Hepatic stellate cell (primary cell): ENCODE measurements around the gene TMTC4.

Experiments used
- DNase-seq: peaks from one replicate; pipeline ENCODE4 v3.0.0; 2011; ENCODE audit warnings: low spot score

The TMTC4 gene

DNA sequence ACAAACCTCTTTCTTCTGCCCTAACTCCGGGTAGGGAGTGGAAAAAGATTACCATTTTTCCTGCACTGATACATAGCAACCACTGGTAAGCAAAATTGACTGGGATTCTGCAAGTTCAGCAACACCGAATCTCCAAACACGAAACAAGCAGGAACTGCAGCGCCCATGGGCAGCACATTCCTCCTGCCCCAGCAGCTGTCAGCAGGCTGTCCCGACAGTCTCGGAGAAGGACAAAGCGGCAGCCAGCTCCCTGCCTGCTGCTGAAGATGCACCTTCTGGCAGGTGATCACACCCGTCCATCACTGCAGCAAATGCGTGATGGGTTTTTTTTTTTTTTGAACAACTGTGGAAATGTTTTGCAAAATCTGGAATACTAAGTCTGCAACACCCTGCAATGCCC, 6.7 kb downstream of the TMTC4 start:
- DNase-seq, result no peak

DNA sequence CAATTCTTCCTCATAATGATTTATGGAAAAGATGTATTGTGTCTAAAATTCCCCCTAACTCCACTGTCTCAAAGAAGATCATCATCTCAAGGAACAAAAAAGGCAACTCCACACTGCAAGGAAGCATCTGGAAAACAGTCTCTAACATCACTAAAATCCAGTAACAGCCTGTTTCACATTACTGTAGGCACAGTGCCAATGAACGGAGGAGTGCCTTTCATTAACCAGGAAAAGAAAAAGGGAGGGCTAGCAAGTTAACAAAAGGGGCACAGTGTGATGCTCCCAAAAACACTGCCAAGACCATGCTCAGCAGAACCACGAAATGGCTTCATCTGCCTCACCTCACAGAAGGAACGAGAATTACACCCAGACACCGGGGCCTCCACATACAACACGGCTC, 8.5 kb downstream of the TMTC4 start:
- no peak for DNase-seq

DNA sequence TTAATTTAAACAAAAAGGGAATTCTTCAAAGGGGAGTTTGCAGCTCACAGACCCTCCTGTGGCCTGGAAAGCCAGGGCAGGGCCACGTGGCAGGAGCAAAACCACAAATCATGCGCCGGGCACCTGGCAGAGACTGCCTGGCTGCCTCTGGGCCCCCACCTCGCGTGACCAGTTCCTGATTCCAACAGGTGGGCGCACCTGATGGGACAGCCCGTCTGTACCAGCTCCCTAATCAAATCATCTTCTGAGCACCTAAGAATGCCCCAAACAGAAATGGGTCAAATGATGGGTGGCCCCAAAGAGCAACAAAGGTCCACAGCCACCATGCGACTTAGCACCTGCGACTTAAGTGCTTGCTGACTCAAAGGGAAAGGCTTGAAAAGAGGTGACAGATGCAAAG, 9.2 kb downstream of the TMTC4 start:
- no peak for DNase-seq

DNA sequence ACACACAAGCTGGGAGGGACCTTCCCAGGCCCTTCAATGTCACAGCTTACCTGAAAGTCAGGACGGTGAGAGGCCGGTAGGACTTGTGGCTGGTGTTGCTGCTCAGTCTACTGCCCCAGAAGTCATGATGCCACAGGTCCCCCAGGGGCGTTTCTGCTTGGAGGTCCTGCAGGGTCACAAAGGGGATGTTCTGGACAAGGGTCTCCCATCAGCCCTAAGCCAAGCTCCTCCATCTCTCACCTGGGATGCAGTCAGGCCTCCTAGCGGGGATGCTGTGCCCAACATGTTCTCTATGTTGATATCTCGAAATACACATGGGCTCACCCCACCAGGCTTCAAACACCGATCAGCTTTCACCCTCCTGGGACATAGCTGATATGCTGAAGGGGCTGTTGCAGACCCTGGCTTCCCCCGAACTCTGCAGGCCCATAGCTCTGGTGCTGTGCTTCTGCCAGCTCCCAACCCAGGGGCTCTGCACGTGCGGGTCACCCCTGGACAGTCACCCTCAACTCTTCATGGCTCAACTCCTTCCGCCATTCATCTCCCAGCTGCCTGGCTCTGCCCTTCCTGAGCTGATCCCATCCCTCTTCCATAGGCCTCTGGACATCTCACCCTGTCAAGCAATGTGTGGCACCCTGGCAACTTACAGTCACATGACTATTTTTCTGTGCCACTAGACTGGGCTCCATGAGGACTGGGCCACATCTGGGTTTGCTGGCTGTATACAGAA, 10.3 kb downstream of the TMTC4 start:
- DNase-seq, result no peak

DNA sequence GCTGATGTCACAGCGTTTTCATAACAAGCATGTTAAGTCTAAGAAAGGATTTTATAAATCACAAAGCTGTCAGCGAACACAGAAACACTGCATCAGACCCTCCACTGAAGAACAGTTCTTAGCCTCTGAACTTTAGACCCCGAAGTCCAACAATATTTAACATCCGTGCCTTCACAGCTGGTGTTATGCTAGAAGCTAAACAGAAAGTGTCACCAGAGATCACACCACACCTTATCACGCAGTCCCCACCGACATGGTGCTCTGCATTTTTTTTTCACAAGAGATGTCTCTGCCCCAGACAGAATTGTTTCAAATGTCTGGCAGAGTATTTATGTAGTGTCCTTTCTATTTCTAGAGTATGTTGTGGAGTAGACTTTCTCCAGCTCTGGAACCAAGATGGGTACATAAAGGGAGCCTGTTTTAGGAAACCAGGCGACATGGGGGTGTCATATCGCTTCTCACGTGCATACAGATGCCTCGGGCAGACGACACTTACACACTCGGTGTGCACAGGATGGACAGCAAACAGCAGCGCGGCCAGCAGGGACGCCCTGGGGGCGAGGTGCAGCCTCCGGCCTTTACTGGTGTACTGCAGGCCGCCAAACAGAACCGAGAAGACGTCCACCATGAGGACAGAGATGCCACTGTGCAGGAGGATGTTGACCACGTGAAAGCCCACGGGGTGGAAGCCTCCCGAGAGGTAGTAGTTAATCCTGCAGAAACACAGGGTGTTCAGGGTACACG, 12.0 kb downstream of the TMTC4 start:
- no peak for DNase-seq

DNA sequence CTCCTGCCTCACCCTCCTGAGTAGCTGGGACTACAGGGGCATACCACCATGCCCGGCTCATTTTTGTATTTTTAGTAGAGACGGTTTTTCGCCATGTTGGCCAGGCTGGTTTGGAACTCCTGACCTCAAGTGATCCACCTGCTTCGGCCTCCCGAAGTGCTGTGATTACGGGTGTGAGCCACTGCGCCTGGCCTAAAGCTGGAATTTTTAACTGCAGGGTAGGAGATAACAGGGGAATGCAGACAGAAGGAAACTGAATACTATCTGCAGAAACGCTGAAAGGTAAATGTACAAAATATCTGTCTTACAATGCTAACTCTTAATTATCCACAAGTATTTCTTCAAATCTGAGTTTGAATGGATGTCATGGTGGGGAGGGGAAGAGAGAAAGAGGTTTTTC, 13.8 kb downstream of the TMTC4 start:
- DNase-seq, result no peak

DNA sequence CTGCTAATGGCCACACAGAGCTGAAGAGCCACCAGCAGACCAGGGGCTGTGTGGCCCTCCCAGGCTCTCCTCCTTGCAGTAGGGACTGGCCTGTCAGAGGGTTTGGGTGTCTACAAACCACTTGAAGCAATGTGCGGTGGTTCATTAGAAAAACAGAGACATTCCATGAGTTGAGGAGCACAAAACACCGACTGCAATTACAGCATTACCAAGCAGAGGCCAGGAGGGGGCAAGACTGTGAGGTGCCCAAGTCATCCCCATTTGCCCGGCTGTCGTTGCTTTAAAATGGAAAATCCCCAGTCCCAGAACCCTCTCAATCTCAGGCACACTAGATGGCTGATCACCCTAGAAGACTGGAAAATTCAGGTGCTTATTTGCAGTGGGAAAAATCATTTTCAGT, 15.0 kb downstream of the TMTC4 start:
- DNase-seq, result no peak

DNA sequence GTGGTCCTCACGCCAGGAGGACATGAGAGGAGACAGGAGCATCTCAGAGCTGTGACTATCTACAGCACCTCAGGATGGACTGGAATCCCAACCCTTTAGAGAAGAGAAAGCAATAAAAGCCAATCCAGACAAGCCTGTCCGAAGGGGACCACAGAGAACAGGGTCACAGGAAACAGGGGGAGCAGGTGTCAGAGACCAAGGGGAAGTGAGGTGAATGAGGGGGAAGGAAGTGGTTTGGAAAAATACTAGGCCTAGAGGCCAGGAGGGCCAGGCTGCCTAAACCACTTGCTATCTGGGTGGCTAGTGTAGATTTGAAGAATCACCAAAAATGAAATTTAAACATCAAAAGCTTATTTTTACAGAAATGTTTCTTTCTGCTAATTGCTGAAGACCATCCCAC, 16.2 kb downstream of the TMTC4 start:
- no peak for DNase-seq

DNA sequence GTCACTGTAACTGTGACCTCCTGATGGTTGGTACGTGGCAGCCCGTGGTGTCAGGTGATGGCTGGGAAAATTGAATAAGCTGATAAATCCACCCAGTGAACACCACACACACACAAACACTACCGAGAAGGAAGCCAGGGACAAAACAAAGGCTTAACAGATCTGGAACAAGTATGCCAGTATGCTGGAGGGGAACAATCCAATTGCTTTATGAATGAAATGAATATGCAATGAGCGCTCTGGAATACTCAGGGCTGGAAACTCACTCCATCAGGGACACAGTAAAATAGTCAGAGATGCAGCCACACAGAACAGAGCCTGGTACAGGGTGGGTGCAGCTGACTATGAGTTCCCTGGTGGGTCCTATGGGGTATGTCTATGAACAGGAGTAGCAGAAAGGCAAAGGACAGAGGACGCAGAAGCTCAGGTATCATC, 16.7 kb downstream of the TMTC4 start:
- DNase-seq, result no peak

DNA sequence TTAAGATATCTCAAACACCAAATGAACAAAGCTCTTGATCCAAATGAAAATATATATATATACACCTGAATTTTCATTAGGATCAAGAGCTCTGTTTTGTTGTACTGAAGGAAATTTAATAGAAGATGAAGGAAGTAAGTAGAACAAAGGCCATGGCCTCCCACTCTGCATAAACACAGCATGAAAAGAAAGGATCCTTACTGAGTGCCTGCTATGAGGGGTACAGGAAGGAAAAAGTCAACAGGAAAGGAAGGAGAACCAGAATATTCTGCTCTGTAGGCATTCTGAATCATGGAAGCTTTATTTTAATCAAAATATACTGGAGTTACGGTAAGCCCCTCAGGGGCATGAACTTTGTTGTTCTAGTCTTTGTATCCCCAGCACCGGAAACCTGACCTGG, 22.1 kb downstream of the TMTC4 start:
- no peak for DNase-seq

DNA sequence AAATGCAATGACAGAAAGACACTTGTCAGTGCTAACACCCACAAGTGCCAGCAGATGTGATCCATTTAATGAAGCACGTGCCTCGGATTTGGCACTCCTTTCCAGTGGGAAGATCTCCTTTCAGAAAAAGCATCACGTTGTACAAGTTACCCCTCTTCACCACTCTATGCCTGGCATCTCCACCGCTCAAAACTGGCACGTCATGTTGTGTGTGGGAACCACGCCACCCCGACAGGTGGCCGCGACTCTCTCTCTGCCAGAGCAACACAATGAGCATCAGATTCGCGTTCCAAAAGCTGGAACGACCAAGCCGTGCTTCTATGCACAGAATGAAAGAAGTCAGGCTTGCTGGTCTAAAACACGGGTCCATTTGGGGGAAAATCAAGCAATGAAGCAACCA, 24.3 kb downstream of the TMTC4 start:
- no peak for DNase-seq

DNA sequence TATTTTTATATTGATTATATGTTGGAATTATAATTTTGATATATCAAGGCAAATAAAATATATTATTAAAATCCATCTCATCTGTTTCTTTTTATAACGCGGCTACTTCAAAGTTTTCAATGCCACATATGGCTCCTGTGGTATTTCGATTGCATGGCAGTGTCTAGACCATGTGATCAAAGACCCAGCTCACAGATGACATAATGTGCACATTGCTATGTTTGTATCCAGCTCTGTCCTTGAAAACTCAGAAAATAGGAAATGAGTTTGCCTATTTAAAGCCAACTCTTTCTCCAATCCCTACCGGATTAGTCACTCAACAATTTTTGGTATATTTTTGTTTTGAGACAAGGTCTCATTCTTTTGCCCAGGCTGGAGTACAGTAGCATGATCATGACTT, 26.2 kb downstream of the TMTC4 start:
- no peak for DNase-seq

DNA sequence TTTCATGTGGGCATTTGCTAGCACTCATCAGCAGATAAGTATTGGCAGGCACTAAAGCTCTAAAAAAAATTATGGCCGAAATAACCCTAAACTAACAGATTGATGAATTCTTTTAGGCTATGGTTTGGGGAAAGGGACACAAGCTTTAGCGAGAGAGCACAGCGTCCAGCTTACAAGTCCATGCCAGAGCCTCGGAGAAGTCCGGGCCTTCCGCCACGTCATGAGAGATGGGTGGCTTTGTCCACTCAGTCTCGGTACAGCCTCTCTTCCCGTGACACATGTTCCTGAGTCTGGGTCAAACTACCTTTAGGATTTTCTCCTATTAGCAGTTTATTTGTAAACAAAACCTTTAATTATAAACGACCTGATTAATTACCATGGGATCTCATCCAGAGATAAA, 27.7 kb downstream of the TMTC4 start:
- no peak for DNase-seq

DNA sequence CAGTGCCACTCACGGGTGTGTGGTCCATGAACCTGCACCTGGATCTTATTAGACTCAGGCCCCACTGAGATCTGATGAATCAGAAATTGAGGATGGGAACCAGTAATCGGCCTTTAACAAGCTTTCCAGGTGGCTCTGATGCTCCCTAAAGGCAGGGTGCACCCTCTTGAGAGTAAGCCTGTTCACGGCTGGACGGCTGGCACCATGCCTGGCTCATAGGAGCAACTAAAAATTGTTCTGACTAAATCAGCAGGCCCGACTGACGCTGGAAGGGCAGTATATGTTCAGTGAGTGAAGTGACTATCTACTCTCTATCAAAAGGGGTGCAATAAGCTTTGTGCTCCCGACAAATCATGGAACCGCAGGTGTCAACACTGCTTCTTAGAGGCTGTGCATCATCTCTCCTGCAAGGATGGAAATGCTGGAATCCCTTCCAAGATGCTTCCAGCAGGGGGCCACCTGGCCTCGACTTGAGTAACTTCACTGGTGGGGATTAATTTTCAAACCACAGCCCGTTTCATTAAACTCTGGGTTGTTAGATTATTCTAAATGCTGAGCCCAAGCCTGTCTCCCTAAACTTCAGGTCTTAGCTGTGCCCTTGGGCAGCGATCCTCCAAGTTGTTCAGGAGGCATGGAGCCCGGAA, 28.4 kb downstream of the TMTC4 start:
- DNase-seq, result peak; percentile 25

DNA sequence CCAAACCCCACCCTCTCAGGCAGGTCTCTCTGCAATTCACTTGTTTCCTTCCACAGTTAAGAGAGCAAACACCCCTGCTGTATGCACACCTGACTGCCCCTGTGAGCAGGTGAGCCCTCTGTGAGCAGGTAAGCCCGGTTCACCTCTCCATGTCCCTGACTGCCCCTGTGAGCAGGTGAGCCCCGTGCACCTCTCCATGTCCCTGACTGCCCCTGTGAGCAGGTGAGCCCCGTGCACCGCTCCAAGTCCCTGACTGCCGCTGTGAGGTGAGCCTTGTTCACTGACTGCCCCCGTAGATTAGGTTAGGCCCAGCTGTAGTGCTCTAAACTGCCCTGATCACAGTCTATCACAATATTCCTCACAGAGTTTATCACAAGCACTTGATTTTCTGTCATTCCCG, 29.2 kb downstream of the TMTC4 start:
- DNase-seq, result no peak

DNA sequence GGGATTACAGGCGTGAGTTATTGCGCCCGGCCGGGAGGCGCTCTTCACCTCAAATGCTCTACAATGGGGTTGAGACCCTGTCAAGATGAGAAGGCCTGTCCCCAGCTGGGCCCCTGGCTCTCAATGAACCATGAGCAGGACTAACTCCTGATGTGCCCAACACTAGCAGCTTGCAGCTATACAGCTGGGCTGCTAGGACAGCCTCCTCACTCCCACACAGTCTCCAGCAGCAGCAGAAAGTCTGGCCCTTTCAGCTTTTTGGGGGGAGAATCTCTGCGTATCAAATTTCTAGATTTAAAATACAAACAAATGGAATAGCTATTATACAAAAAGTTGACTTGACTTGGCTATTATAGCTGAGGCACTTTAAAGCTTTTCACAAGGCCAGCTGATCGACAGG, 30.2 kb downstream of the TMTC4 start:
- DNase-seq, result no peak

DNA sequence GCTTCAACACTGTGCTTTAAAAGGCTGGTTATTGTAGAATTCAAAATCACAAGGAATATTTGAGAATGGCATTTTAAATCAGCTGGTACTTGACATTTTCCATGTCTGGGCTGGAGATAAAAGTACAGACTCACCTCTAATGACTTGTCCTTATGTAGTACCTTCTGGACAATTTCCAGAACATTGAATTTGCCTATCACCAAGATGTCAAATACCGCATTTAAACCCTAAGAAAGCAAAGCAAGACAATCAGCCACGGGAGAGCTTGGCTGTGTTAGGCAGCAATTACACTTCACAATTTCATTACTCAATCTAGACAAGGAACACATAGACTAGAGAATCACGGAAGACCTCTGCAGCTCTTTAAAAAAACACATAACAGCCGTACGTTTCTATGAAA, 36.8 kb downstream of the TMTC4 start:
- no peak for DNase-seq

DNA sequence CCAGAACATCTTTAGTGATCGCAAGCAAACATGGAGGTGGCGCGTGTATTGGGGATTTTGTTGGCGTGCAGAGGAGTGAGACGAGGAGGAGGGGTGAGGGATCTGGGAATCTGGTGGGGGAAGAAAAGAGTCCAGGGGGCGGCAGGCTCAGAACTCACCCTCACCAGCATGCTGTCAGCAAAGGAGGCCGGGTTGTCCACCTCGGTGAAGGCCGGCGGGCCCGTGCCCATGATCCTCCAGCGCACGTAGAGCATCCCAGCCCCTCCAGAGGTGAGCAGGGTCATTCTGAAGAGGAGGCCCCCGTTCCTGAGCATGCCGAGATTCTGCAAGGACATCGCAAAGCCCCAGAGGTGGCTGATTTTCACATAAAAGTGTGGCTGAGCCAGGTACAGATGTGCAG, 37.2 kb downstream of the TMTC4 start:
- DNase-seq, result no peak

DNA sequence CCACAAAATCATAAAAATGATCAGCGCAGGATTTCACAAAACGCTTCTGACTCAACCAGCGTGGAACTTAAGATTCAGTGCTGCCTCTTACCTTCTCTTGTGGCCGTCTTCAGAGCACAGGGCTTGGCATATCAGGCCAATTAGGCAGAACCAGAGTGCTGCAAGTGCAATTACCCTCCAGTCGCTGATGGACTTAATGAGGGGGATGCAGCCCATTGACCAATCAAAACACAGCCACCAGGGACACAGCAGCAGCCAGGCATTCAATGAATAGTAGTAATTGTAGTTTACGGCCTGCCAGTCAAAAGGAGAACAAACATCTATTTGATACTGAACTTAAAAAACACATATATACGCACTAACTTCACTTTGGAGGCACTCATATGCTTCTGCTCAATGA, 38.2 kb downstream of the TMTC4 start:
- DNase-seq, result no peak

DNA sequence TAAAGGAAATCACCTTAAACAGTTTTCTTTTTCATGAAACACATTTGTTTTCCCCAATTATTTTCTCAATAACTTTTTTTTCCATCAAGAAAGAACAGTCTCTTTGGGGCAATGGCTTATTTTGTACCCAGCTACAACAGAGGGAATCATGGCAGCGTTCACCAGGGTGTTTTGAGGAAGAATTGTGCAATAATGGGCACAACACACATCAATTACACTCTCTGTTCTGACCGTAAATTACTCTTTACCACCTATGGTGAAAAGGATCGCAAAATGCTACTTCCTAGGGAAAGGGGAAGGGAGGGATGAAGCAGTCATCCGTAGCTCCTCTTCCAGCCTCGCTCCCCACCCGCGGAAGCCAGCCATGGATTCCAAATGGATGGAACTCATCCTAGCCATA, 38.6 kb downstream of the TMTC4 start:
- DNase-seq, result no peak

DNA sequence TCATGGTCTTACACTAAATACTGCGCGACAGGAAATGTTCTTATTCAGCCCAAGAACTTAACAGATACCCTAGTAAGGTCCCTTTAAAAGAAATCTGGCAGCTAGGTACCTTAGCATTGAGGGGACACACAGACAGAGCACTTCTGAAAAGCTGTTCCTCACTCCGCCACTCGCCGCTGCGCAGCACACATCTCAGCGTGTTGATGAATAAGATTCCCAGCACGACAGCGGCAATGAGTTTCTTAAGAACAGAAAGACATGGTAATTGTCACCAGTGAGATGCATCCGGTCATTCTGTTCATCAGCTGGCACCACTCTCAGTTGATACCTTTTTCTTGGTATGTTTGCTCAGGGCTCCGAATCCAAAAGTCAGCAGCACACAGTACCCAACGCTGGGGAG, 39.9 kb downstream of the TMTC4 start:
- no peak for DNase-seq

DNA sequence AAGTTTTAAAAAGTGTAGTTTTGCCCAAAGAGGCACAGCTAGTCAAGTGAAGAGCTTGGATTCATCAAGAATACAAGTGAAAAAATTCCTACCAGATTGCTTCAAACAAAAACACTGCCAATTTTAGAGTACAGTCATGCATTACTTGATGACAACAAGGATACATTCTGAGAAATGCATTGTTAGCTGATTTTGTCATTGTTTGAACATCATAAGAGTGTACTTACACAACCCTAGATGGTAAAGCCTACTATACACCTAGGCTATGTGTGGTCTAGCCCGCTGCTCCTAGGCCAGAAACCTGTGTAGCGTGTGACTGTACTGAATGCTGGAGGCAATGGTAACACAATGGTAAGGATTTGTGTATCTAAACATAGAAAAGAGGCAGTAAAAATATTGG, 41.1 kb downstream of the TMTC4 start:
- peak; percentile 27 for DNase-seq

DNA sequence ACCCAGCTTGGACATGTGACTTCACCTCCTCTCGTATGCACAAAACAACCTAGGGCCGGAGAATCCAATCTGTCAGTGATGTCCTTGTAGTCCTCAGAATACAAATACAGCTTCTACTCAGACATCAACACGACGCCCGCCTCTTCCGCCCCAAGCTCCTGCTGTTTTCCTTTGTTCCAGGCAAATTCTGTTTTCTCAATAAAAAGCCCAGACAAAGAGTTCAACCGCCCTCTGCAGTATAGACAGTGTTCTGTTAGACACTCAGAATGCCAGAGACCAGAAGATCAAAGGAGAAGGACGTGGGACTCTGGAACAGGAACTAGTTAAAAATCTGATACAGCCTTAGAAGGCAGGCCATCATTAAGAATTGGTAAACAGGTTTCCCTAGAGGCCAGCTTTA, 44.0 kb downstream of the TMTC4 start:
- no peak for DNase-seq

DNA sequence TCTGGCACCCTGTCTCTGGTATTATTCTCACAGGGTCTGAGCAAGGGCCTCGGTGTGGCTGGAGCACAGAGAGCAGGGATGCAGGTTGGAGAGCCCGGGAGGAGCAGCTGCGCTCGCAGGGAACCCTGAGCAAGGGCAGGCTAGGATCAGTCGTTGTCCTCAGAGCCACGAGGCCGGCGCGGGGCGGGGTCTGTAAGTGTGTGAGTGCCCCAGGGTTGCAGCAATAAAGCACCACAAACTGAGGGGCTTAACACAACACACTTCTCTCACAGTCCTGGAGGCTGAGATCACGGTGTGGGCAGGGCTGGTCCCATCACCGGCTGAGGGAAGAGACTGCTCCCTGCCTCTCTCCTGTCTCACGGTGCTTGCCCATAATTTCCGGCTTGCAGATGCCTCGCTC, 47.5 kb downstream of the TMTC4 start:
- no peak for DNase-seq
